ENCODE measurements around the gene XRCC3.

DNA sequence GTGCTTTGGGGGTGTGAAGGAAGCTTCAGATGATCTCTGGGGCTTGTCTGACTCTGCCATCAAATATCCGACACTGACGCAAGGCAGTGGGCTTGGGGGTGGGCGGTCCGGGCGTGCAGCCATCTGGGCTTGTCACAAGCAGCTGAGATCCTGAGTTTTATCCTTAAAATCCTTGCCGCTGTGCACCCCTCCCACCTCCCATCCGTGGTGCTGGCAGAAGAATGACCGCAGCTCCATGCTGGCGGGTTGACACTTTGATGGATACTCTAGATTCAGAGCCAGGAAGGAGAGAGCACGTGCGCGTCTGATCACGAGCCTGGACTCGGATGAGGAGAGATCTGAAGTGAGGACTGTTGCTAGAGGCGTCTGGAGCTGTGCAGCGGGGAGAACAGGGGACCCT is 3.3 kb upstream of the XRCC3 start:
- TF ChIP-seq EZH2 (IDR thresholded peaks at IDR 0.05) (no peak), POLR2AphosphoS5 (IDR thresholded peaks at IDR 0.05; ENCODE audit: borderline replicate concordance, low read depth, low read length) (no peak)

All from SK-N-MC (cell line).